ENCODE results near the gene SLCO2A1.

Gene SLCO2A1

GRCh38 chr3:134060561-134061385 is 31.0 kb upstream of the SLCO2A1 start:
- DNase-seq (ENCODE audit: low spot score): no peak

- no peak for DNase-seq (ENCODE audit: low spot score)
Observed at GRCh38 chr3:134059671-134060560, 30.2 kb upstream of the SLCO2A1 start.

- no peak for DNase-seq (ENCODE audit: low spot score)
Observed at GRCh38 chr3:134059035-134059601, 29.4 kb upstream of the SLCO2A1 start.

DNA sequence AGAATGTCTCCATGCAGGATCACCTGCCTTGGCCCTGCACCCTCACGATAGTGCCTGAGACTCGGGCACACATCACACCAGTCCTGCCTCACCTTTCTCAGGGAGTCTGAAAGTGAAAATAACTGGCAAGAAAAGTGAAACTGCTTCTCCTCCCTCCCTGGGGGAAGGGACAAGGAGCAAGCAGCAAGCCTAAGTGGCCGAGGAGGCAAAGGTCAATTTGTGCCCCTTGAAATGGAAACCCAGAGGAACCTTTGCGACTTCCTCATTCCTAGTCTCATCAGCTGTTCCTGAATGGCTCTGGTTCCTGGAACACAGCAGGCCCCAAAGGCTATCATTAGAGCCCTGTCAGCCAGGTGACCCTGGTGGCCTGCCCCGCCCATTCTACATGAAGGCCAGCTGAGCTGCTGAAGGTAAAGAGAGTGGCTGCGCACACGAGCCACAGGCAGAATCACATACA is 28.0 kb upstream of the SLCO2A1 start:
- no peak for DNase-seq (ENCODE audit: low spot score)

DNA sequence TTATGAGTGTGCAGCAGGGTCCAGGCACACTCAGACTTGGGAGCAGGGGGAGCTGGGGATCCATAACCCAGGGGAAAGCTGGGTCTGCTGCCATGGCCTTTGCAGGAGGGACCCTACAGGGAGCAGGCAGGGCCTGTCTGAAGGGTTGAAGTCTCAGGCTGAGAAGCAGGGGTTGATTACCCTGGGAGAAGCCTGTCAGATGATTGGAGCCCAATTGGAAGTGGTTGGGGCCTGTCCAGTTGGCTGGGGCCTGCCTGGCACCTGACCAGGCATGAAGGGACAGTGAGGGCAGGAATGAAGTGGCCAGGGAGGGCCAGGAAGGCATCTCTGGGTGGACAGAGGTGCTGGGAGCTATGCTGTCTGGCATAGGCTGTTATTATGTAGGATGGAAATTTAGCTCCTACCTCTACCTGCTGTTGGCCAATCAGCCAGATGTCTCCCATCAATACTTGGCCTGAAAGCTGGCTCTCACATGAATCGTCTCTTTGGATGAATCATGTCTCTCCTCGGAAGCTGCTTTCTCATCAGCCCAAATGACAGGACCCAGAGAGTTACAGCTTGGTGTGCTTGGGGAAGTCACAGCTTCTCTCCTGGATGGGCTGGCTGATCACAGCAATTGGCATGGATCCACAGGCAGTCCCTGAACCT is 27.4 kb upstream of the SLCO2A1 start:
- no peak for DNase-seq (ENCODE audit: low spot score)

DNA sequence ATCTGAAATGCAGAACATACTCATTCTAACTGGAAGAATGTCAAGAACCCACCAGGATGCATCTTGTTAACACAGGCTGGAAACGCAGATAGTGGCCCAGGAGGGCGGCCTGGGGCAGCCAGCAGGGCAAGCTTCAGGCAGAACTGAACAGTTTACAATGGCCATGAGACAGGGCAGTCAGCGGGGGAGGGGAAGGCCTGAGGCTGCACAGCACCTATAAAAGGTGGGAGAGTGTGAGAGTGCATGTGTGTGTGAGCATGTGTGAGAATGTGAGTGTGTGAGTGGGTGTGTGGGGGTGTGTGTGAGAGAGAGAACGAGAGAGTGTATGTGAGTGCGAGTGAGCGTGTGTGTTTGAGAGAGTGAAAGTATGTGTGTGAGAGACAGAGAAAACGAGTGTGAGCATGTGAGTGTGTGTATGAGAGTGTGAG is 26.8 kb upstream of the SLCO2A1 start:
- DNase-seq (ENCODE audit: low spot score): no peak

- no peak for DNase-seq (ENCODE audit: low spot score)
Observed at GRCh38 chr3:134055661-134056060, 25.9 kb upstream of the SLCO2A1 start.

- DNase-seq (ENCODE audit: low spot score): no peak
Observed at GRCh38 chr3:134054881-134055280, 25.2 kb upstream of the SLCO2A1 start.

GRCh38 chr3:134054231-134054630 is 24.5 kb upstream of the SLCO2A1 start:
- no peak for DNase-seq (ENCODE audit: low spot score)

- no peak for DNase-seq (ENCODE audit: low spot score)
Observed at GRCh38 chr3:134052370-134052769, 22.6 kb upstream of the SLCO2A1 start.

GRCh38 chr3:134049676-134050075 is 20.0 kb upstream of the SLCO2A1 start:
- no peak for DNase-seq (ENCODE audit: low spot score)

- no peak for DNase-seq (ENCODE audit: low spot score)
Observed at GRCh38 chr3:134048278-134048996, 18.7 kb upstream of the SLCO2A1 start.

DNA sequence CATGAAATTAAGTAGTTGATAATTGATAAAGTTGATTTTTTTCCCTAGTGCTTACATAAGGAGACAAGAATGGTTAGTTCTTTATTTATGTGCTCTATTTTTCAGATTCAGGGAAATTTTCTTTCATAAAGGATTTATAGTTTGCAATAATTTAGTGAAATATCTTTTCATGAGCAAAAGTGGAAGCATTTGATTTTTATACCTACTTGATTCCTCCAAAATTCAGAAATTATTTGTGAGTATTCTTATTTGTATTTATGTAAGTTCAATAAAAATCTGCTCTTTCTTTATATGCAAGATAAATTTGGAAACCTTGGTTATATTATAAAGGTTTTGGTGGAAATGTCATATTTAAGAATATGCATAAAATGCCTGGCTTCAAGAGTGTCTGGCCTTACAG is 14.7 kb upstream of the SLCO2A1 start:
- DNase-seq (ENCODE audit: low spot score): no peak

GRCh38 chr3:134040066-134040465 is 10.3 kb upstream of the SLCO2A1 start:
- DNase-seq (ENCODE audit: low spot score): no peak

- no peak for DNase-seq (ENCODE audit: low spot score)
Observed at GRCh38 chr3:134039161-134039862, 9.6 kb upstream of the SLCO2A1 start.

DNA sequence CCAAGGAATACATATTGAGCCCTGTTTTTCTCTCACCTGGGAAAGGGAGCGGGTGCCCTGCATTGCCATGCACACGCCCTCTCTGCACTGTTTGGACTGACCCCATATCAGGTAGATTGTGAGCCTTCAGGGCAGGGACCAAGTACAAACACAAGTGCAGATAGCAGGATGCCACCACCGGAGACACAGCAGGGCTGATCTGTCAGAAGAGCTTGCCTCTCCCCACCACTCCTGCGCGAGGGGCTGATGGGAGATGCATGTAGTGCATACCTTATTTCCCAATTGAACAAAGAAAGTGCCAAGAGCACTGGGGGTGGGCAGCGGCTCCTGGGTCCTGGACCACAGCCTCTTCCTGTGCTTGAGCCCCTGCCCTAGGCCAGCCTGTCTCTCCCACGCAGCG is 9.0 kb upstream of the SLCO2A1 start:
- no peak for DNase-seq (ENCODE audit: low spot score)

DNA sequence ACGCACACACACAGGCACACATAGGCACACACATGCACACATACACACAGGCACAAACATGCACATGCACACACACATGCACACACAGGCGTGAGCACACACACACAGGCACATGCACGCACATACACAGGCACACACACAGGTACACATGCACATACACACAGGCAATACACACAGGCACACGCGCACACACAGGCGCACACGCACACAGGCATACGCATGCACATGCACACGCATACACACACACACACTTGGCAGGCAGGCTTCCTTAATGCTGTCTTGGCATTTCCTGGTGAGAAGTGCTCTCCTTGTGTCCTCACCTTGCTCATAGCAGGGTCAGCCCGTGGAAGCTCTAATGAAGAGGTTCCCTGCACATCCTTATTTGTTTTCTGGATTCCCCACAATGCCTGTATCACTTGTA is 8.4 kb upstream of the SLCO2A1 start:
- DNase-seq (ENCODE audit: low spot score): no peak

DNA sequence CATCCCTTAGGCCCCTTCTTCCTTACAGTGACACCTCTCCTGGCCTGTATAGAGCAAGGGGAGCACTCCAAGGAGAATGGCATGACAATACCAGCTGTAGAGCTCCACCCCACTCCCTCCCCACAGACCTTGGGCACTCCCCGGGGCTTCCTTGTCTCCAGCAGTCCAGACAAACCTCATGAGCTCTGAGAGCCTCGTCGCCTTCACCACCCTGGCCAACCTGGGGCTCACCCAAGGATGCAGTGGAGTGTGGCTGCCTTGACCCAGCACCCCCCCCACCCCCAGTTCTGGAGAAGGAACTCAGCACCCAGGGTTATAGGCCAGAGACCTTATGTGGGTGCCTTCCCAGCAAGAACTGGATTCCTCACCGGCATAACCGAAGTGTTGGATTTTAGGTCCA is 7.4 kb upstream of the SLCO2A1 start:
- DNase-seq (ENCODE audit: low spot score): no peak

DNA sequence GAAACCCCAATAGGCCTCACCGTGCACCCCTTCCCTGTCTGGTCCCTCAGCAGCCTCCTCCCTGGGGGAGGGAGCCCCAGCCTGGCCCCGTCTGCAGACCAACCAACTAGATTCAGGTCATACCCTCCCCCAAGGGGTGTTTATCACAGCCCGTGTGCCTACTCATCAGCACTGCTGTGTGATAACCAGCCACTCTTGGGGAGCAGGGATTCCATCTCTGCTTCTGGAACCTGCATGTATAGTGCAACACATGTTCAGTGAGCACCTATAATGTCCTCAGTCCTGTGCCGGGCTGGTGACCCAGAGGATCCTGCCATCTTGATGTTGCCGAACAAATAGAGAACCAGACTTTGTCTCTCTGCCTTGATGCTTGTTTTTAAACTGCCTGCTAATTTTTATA is 6.6 kb upstream of the SLCO2A1 start:
- no peak for DNase-seq (ENCODE audit: low spot score)

DNA sequence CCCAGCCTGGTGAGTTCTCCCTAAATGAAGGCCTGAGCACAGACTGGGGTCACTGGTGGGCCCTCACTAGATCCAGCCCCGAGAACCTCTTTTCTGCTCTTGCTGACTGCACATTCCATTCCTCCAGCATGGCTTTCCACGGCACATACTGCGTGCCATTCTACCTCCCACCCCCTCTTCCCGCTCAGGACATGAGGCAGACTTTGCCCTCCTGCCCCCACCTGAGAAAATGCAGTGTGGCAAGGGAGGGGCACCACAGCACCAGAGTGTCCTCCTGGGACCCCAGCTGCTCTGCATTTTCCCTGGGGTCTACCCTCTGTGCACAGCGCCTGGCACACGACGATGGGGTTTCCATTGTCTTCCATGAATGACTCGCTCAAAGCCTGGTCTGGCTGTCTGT is 6.1 kb upstream of the SLCO2A1 start:
- DNase-seq (ENCODE audit: low spot score): no peak
